H1 (cell line): ENCODE results near the gene RNPEPL1. TPM values are rescaled to one million over a fixed set of nuclear protein-coding genes. Genes with fewer than 3 reads are reported as not detected.

Experiments used
- SIX5 ChIP-seq: IDR thresholded peaks from 2 replicates; pipeline ENCODE4 v1.6.1; 2011; ENCODE audit warnings: mild to moderate bottlenecking, low read depth, low read length
- SP4 ChIP-seq: IDR thresholded peaks from 2 replicates; pipeline ENCODE4 v1.6.1; 2012; ENCODE audit warnings: low read length, inconsistent platforms
- polyA plus RNA-seq, 7 experiments: library from polyadenylated mRNA; depleted of rRNA in 3 of 7; stranded (reverse) in 5 of 7; unstranded in 2 of 7; fragments of >200 nt in 5 of 7; fragments of 200-250 nt in 2 of 7; gene quantifications; 1 replicate in 5 of 7; 2 replicates in 1 of 7; 4 replicates in 1 of 7; pipeline versions ENCODE4 v1.2.1 to v1.2.3, GENCODE V29; 2011 to 2013; ENCODE audit warnings: missing spikeins in 2 of 7, mixed read lengths in 2 of 7
- total RNA-seq: library from RNA; stranded (reverse); fragmentation: NEBNext Ultra II Directional; extraction: Animal tissue kit (Norgen Biotek cat#: 25700); gene quantifications from 2 replicates; pipeline ENCODE4 v1.2.1, GENCODE V29; 2021

RNPEPL1 gene
- total and polyA plus RNA-seq, 2 of the 8 experiments (the other 6 are each of a cell fraction or from before 2014, with no cell fraction given), result 9.0 to 11.3 TPM

DNA sequence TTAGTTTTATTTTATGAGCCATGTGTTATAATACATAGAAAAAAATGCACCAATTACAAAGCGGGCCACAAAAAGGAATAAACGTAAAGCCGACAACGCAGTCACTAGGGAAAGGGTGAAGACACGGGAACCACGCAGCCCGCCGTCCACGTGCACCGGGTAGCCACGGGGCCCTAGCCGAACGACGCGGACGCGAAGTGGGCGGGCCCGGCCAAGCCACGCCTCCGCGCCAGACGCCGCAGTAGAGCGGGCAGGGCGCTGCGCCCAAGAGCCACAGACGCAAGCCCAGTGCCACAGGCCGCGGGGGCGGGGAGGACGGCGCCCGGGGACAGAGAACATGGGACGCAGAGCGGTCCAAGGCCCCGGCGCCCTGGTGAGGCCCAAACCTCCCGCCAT lies 8.2 kb upstream of the RNPEPL1 start, which contains the start of gene DUSP28 (continued):
- TF ChIP-seq SP4 (no peak), SIX5 (no peak)
